GM21529 (cell line): ENCODE measurements around the gene INPP5A.
A peak's percentile ranks its signal among the peaks of the same experiment; 100 is the strongest.
"Not testable (repeated sequence)": the region's sequence is repeated elsewhere in the genome, so short reads cannot be mapped to it uniquely, and the experiment has no call there.

Experiments used
- ATAC-seq: cut with Tn5 transposase; IDR thresholded peaks from one replicate; pipeline ENCODE4 v1.9.1; 2021; ENCODE audit not compliant: unreplicated experiment

INPP5A gene

DNA sequence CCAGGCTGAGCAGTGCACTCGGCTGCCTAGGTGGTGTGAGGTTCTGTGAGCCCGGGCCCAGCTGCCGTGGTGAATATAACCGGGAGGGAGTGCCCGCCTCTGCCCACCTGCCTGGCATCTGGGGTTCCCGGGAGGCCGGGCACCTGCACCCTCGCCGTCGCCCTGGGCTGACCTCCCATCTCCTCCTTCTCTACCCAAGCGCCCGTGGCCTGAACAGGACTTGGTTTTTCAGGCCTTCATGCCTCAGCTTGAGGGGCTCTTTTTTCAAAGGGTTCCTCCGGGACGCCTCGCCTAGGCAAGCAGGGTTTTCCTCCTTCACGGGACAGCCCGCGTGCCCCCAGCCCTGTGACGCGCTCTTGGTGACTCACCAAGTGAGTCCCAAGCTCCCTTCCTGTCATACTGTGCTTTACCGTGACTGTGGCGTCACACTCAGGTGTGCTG lies 9.9 kb downstream of the INPP5A start:
- ATAC-seq: no peak

GRCh38 chr10:132548106-132548823 lies 10.7 kb downstream of the INPP5A start:
- no peak for ATAC-seq

DNA sequence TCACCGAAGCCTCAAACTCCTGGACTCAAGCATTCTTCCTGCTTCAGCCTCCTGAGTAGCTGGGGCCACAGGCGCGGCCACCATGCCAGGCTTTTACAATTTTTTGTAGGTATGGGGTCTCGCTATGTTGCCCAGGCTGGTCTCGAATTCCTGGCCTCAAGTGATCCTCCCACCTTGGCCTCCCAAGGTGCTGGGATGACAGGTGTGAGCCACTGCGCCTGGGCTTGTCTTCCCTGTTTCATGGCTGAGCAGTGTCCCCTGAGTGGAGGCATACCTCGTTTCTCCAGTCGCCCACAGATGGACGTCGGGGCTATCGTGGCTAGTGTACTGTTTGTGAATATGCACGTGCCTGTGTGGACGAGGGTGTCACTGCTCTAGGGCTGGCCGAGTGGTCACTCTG lies 11.3 kb downstream of the INPP5A start:
- no peak for ATAC-seq

DNA sequence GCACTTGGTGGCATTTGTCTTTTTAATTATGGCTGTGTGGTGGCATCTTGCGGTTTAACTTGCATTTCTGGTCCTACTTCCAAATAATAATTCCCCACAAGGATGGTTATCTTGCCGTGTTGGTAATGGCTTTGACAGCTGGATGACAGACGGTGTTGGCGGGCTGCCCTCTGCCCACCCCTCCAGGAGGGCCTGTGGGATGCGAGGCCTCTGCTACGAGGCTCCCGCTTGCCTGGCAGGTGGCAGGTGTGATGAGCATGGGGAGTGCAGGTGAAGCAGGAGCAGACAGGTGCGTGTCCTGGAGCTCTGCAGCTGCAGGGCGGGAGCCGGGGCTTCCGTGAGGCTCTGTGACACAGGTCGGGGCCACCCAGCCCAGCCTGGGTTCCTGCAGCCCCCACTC lies 11.8 kb downstream of the INPP5A start:
- ATAC-seq: no peak

DNA sequence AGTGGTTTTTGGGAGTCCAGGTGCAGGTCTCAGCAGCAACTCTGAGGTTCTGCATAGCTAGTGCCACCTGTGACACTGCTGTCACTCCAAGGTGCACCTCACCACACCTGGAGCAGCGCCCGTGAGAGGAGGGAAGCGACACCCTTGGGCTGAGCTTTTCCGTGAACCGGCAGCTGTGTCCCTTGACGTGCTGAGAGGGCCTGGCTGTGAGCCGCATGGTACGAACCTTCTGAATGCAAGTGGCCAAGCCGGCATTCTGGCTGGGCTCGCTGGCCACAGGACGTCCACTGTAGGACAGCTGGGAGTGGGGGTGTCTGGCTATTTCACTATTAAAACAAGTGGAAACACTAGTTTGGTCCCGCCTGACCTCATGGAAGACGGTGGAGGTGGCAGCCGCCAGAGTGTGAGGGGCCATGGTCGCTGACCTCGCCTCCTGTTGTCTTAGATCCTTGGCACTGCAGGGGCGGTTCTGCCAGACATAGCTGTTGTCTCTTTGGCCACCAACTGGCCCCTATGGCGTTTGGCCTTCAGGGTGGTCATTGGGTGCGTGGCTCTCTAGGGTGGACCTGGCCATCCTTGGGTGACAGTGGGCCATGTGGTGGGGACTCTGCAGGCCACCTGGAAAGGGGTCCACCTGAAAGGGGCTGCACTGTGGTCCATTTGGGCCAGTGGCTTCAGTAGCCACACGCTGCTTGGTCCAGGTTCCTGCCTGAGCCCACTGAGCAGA lies 12.9 kb downstream of the INPP5A start:
- ATAC-seq: no peak

DNA sequence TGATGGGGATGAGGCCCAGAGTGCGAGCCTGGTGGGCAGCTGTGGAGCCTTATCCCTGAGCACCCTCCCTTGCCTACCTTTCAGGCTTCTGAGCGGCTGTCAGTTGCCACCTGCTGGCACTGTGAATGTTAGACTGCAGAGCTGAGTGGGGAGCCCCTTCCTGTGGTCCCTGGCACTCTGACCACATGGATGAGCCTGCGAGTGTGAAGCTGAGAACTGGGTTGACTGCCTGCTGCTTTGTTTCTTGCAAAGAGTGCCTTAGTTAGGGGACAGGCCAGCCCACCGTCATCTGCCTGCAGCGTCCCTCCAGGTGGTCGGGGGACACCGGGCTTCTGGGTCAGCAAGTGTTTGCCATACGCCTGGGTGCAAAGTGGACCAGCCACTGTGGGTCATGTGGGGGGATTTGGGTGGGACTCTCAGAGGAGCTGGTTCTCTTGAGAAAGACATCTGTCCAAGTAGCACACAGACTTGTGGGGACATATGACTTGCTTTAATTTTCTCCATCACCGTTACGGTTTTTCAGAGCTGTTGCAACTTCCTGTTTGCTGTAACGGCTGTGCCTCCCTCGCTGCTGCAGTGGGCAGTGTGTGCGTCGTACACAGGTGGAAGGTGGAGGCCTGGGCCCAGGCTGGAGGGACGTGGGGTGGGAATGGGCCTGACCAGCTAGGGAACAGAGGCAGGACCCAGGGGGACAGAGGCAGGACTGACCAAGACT lies 13.7 kb downstream of the INPP5A start:
- ATAC-seq: peak; percentile 75

DNA sequence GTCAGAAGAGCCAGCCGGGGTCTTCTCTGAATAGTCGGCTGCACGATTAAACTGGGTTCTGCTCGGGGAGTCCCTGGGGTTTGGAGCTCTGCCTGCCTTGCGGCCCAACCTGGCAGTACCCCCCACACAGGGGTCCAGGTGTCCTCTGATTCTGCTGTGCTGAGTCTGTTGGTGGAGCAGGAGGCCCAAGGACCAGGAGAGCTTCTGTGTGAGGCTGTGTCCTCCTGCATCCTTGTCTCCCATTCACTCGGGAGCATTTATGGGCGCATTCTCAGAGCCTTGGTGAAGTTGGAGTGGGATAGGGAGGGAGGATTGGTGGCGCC lies 14.2 kb downstream of the INPP5A start:
- peak; percentile 10 for ATAC-seq

- not testable (repeated sequence) for ATAC-seq
Observed at GRCh38 chr10:132552635-132553034, 15.0 kb downstream of the INPP5A start.

DNA sequence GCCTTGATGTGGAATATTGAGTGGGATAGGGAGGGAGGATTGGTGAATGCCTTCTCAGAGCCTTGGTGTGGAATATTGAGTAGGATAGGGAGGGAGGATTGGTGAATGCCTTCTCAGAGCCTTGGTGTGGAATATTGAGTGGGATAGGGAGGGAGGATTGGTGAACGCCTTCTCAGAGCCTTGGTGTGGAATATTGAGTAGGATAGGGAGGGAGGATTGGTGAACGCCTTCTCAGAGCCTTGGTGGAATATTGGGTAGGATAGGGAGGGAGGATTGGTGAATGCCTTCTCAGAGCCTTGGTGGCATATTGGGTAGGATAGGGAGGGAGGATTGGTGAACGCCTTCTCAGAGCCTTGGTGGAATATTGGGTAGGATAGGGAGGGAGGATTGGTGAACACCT lies 16.0 kb downstream of the INPP5A start:
- not testable (repeated sequence) for ATAC-seq

DNA sequence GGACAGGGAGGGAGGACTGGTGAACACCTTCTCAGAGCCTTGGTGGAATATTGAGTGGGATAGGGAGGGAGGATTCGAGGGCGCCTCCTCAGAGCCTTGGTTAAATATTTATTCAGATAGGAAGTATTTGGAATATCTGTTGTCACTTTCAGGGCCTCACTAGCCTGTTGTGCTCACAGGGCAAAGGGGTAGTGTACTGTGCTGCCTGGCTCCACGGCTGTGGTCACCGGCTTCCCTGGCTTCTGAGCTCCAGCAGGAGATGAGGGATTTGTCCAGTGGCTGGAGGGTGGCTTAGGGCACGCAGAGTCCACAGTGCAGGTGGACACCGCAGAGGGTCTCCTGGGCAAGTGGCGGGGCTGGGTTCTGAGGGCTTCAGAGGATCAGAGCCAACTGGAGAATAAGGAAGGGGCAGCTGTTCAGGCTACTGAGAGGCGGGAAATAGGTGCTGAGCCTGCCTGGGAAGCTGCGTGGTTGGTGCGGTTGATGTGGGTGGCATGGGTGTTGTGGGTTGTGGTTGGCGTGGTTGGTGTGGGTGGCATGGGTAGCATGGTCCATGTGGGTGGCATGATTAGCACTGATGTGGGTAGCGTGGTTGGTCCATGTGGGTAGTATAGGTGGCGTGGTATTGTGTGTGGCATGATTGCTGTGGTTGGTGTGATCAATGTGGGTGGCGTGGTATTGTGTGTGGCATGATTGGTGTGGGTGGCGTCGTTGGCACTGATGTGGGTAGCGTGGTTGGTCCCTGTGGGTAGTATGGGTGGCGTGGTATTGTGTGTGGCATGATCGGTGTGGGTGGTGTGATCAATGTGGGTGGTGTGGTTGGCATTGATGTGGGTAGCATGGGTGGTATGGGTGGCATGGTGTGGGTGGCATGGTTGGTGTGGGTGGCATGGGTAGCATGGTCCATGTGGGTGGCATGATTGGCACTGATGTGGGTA lies 16.7 kb downstream of the INPP5A start:
- ATAC-seq: no peak

DNA sequence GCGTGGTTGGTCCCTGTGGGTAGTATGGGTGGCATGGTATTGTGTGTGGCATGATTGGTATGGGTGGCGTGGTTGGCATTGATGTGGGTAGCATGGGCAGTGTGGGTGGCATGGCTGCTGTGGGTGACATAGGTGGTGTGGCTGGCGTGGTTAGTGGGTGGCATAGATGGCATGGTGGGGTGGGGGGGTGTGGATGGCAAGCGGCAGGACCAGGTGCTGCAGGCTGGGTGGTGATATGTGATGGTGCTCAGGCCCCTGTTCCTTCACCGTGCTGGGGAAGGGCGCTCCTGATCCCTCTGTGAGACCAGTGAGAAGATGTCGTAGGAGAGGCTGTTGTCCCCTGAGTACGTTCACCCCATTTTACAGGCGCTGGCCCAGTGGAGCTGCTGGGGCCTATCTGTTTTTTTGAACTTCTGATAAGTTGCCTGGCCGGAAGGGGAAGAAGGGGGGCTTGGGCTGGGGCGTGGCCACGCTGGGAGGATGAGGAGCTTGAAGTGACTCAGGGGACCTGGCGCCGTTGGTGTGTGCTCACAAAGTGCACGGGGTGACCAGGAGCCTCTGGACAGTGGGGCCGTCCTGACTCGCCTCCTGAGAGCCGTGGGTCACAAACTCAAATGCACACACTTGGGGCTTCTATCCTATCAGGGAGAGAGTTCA lies 17.5 kb downstream of the INPP5A start:
- ATAC-seq: no peak

DNA sequence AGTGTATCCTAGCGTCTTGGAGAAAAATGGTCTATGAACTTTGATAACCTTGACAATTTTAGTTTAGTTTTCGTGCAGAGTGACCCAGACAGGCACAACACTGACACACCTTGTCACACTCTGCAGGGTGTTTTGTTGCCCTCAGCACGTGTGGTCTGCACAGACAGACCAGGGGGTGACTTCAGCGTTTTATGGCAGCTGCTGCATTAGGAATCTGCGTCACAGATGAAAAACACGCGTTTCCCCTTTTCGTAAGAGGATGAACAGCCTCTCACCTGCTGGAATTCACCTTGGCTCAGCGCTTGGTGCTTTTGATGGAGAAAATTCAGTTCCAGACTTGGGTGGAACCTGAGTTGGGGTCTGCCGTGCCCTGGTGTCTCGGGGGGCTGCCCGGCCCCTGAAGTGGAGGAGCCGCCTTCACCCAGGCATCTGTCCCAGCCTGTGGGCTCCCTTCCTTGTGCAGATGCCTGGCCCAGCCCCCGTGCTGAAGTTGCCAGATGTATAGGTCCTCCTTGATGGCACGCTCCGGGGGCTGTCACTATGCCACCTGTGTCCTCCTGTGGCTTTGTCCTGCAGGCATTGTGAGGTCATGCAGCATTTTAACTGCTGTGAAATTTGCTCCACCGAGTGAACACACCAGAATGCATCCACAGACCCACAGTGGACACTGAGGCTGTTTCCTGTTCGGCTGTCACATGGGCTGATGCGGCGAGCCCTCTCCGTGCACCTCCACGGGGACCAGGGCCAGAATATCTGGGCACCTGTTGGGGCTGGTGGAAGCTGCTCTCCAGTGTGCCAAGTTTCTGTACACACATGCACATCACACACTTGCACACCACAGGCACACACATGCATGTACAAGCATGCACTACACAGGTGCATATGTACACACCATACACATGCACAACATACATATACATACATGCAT lies 18.3 kb downstream of the INPP5A start:
- ATAC-seq: no peak

DNA sequence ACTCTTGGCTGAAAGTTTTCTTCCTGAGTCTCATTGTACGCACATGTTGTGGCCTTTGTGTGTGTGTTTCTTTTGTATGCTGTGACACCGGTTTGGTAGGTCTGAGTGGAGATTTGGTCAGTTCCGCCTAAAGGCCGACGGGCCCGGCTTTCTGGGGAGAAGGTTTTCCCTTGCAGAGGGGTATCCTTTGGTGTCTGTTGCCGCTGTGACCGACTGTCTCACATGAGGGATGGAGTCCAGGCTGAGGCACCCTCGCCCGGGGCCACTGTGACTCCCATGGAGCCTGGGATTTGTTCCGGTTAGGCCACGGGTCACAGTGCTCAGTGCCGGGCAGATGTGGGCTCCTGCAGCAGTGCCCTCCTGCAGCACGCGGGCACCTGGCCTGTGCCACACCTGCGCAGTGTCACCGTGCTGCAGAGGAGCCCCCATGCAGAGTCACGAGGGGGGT lies 19.4 kb downstream of the INPP5A start:
- no peak for ATAC-seq

DNA sequence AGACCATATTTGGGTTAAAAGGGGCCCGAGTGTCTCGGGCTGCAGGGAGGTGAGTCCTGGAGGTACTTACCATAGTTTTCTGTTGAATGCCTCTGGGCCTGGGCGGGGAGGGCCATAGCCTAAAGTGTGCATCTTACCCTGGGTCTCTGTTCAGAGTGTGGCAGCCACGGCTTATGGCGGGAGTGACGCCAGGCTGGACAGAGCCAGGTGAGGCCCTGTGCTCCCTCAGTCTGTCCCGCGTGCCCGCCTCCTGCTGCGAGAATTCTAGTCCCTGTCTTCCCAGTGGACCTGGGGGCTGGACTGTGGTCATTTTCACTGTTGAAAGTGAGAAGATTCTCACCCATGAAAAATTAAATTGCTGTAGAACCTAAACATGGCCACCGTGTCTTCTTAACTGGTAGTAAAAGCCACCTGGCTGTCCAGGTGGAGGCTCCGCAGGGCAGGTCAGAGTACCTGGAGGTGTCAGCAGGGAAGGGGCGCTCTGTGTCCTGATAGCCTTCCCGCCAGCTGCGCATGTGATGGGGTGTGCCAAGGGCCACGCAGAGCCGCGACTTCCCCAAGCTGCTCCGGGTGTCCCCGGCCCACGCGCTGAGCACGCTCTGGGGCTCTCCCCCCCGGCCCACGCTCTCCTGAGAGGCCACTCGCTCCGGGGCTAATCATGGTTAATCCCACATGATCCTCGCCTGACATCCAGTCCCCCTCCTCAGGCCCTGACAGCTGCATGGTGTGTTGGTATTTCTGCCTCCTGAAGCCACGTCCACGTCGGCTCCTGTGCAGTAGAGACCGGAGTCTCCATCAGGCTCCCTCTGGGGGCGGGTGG lies 20.3 kb downstream of the INPP5A start:
- ATAC-seq: no peak

- no peak for ATAC-seq
Observed at GRCh38 chr10:132558516-132559413, 21.2 kb downstream of the INPP5A start.

- no peak for ATAC-seq
Observed at GRCh38 chr10:132559538-132559937, 22.0 kb downstream of the INPP5A start.

- no peak for ATAC-seq
Observed at GRCh38 chr10:132560241-132560731, 22.7 kb downstream of the INPP5A start.
